PC-9 (cell line): ENCODE measurements around the gene MVD. TPM values are rescaled to one million over a fixed set of nuclear protein-coding genes. Genes with fewer than 3 reads are reported as not detected.

Source experiments
- BruUV-seq: library from RNA; stranded (reverse); fragments of 400-500 nt; replicated peaks from 2 replicates; lab custom pipeline; 2021; lab: Mats Ljungman, UMichigan
- CTCF ChIA-PET: fragments of 300-600 bp; sonication (Branson Sonifier 250); formaldehyde crosslinking; loops from one replicate; lab custom pipeline; 2022; ENCODE audit warnings: antibody characterized with exemption; lab: Charles Lee
- POLR2A ChIA-PET: fragments of 300-600 bp; sonication (Branson Sonifier 250); formaldehyde crosslinking; loops from one replicate; lab custom pipeline; 2022; ENCODE audit warnings: antibody characterized with exemption; ENCODE audit not compliant: unreplicated experiment; lab: Charles Lee
- DNase-seq, 2 experiments: peaks; one replicate each; pipeline versions ENCODE4 v3.0.0 to v3.0.0-alpha.2; 2015 to 2022; ENCODE audit warnings: mixed read lengths in 1 of 2
- H2AFZ ChIP-seq: fragments of 200-600 bp; sonication (generic); 2 replicates; pipeline ENCODE4 v1.8.1; 2017; ENCODE audit warnings: antibody characterized with exemption
- H3F3A ChIP-seq: fragments of 200-600 bp; sonication (generic); 2 replicates; pipeline ENCODE4 v1.8.1; 2017; ENCODE audit warnings: antibody characterized with exemption, mild to moderate bottlenecking, low read depth; ENCODE audit not compliant: insufficient read depth
- H3K27ac ChIP-seq: fragments of 200-600 bp; sonication (generic); 2 replicates; pipeline ENCODE4 v1.6.1; 2016; ENCODE audit warnings: mixed run types
- H3K27me3 ChIP-seq: fragments of 200-600 bp; sonication (generic); 2 replicates; pipeline ENCODE4 v1.6.1; 2016; ENCODE audit warnings: low read depth, mixed run types; ENCODE audit not compliant: insufficient read depth
- H3K36me3 ChIP-seq: fragments of 200-600 bp; sonication (generic); 2 replicates; pipeline ENCODE4 v1.6.1; 2016; ENCODE audit warnings: low read depth, mixed run types
- H3K4me1 ChIP-seq: fragments of 200-600 bp; sonication (generic); replicated peaks from 2 replicates; pipeline ENCODE4 v1.6.1; 2016; ENCODE audit warnings: mixed run types; ENCODE audit not compliant: insufficient read depth
- H3K4me2 ChIP-seq: fragments of 200-600 bp; sonication (generic); 2 replicates; pipeline ENCODE4 v1.6.1; 2017; ENCODE audit warnings: mixed run types
- H3K4me3 ChIP-seq: fragments of 200-600 bp; sonication (generic); 2 replicates; pipeline ENCODE4 v1.6.1; 2016; ENCODE audit warnings: mixed run types
- H3K79me2 ChIP-seq: fragments of 200-600 bp; sonication (generic); 2 replicates; pipeline ENCODE4 v1.6.1; 2017; ENCODE audit warnings: low read depth, mixed run types
- H3K9me2 ChIP-seq: fragments of 200-600 bp; sonication (generic); 2 replicates; pipeline ENCODE4 v1.8.1; 2017; ENCODE audit warnings: mild to moderate bottlenecking; ENCODE audit not compliant: insufficient read depth
- H3K9me3 ChIP-seq: fragments of 200-600 bp; sonication (generic); 2 replicates; pipeline ENCODE4 v1.8.1; 2016; ENCODE audit warnings: low read depth; ENCODE audit not compliant: insufficient read depth
- H4K20me1 ChIP-seq: fragments of 200-600 bp; sonication (generic); 2 replicates; pipeline ENCODE4 v1.8.1; 2017; ENCODE audit not compliant: insufficient read depth
- EZH2 ChIP-seq: fragments of 200-600 bp; sonication (generic); IDR thresholded peaks from 2 replicates; pipeline ENCODE4 v1.8.0; 2017; ENCODE audit warnings: antibody characterized with exemption, low read depth
- intact Hi-C: fragments of 100-400 bp; cut with micrococcal nuclease; formaldehyde crosslinking; loops from one replicate; pipeline ENCODE4 v1.10.0; 2022; ENCODE audit not compliant: unreplicated experiment
- total RNA-seq: library from RNA; stranded (reverse); gene quantifications from 2 replicates; pipeline ENCODE4 v1.2.3, GENCODE V29; 2021
- TF ChIP-seq, protein P1 (sequence below): fragments of 200-600 bp; sonication (generic); conservative IDR thresholded peaks from 2 replicates; pipeline ENCODE4 v1.6.1; 2017; ENCODE audit warnings: mixed run types, antibody characterized with exemption, mild to moderate bottlenecking, moderate library complexity

MVD gene
- total RNA-seq, 1 experiment from 2014 or later: 168 TPM

DNA sequence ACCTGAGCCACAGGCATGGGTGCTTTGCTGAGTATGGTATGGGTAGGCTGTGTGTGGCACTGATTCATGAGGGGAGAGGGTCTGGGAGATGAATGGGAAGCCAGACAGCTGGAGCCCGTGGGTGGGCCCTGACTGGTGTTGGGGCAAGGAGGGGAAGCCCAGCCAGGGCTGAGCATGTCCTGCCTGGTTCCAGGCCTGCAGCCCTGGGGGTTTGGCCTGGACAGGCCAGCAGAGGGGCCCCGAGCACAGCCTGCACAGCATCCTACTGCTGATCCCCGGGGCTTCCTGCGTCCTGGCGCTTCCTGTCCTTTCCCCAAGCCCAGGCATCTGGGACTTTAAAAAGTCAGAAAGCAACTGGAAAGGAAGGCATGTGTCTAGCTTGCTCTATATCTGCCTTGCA is 4.6 kb upstream of the MVD start:
- ChIA-PET CTCF (no interaction called here), POLR2A (no interaction called here)
- no peak overlapping the region for H2AFZ ChIP-seq

DNA sequence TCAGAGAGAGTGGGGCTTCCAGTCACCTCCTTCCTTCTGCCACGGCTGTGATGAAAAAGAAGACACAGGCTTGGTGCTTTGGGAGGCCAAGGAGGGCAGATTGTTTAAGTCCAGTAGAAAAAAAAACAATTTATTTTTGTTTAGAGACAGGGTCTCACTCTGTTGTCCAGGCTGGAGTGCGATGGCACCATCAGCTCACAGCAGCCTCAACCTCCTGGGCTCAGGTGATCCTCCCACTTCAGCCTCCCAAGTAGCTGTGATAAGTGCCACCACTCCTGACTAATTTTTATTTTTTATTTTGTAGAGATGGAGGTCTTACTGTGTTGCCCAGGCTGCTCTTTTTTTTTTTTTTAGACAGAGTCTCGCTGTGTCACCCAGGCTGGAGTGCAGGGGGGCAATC is 2.7 kb upstream of the MVD start:
- TF ChIP-seq EZH2: no peak
- TF ChIP-seq, protein P1, sequence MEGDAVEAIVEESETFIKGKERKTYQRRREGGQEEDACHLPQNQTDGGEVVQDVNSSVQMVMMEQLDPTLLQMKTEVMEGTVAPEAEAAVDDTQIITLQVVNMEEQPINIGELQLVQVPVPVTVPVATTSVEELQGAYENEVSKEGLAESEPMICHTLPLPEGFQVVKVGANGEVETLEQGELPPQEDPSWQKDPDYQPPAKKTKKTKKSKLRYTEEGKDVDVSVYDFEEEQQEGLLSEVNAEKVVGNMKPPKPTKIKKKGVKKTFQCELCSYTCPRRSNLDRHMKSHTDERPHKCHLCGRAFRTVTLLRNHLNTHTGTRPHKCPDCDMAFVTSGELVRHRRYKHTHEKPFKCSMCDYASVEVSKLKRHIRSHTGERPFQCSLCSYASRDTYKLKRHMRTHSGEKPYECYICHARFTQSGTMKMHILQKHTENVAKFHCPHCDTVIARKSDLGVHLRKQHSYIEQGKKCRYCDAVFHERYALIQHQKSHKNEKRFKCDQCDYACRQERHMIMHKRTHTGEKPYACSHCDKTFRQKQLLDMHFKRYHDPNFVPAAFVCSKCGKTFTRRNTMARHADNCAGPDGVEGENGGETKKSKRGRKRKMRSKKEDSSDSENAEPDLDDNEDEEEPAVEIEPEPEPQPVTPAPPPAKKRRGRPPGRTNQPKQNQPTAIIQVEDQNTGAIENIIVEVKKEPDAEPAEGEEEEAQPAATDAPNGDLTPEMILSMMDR: no peak
- Histone ChIP-seq H3K9me3 (no peaks in the 10 kb centered on the region), H3K9me2 (no peaks in the 10 kb centered on the region), H3K27ac (no peak overlapping the region), H3K27me3 (no peaks in the 10 kb centered on the region), H3K79me2 (peaks cover 17% of the 10 kb centered on the region), H3K4me3 (no peak overlapping the region), H3K4me1 (peaks cover 9% of the 10 kb centered on the region), H3K36me3 (no peaks in the 10 kb centered on the region), H3K4me2 (no peak overlapping the region), H2AFZ (no peak overlapping the region), H3F3A (peaks cover 19% of the 10 kb centered on the region; the same call in 1 of the 2 replicates), H4K20me1 (no peaks in the 10 kb centered on the region)
- no TSS peak for BruUV-seq
- intact Hi-C loops: no loop called here
- ChIA-PET POLR2A (no interaction called here), CTCF (no interaction called here)
- no peak for DNase-seq

More for the DNA sequence above, 4.6 kb upstream of the MVD start:
- peaks cover 9% of the 10 kb centered on the region; the same call in 1 of the 2 replicates for H3F3A ChIP-seq
- no peak for DNase-seq
- intact Hi-C loops: no loop called here
- H3K9me3 ChIP-seq: no peaks in the 10 kb centered on the region
- no peaks in the 10 kb centered on the region; the same call in 1 of the 2 replicates for H3K4me1 ChIP-seq
- H3K27me3 ChIP-seq: no peaks in the 10 kb centered on the region
- H3K27ac ChIP-seq: no peak overlapping the region
- peaks cover 4% of the 10 kb centered on the region for H3K79me2 ChIP-seq
- H3K9me2 ChIP-seq: no peaks in the 10 kb centered on the region
- no peaks in the 10 kb centered on the region for H3K36me3 ChIP-seq
- TF ChIP-seq EZH2: no peak
- TF ChIP-seq, protein P1: no peak
- BruUV-seq: no TSS peak
- no peaks in the 10 kb centered on the region for H4K20me1 ChIP-seq
- H3K4me3 ChIP-seq: no peak overlapping the region
- no peak overlapping the region for H3K4me2 ChIP-seq

DNA sequence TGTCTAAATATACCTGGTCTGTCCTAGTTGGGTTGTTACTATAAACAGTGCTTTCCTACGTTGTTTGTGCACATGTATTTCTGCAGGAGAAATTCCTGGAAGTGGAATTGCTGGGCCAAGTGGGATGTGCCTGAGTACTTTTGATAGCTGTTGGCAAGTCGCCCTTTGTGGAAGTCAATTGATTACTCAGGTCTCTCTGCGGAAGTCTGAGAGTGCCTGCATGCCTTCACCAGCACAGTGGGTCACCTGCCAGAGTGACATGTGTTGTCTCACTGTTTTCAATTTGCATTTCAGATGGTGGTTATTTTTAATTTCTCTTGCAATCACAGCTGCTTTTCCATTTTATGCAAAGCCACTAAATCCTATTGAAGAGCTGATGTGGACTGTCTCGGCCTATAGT is 2.3 kb upstream of the MVD start:
- intact Hi-C loops: no loop called here
- BruUV-seq: no TSS peak
- DNase-seq: no peak
- Histone ChIP-seq H3K36me3 (no peaks in the 10 kb centered on the region), H3K9me2 (no peaks in the 10 kb centered on the region), H3K4me1 (peaks cover 9% of the 10 kb centered on the region), H3K4me3 (no peak overlapping the region), H3K9me3 (no peaks in the 10 kb centered on the region), H3K4me2 (no peak overlapping the region), H3K79me2 (peaks cover 20% of the 10 kb centered on the region), H3K27ac (no peak overlapping the region), H2AFZ (no peak overlapping the region), H3F3A (peaks cover 19% of the 10 kb centered on the region; the same call in 1 of the 2 replicates), H4K20me1 (no peaks in the 10 kb centered on the region; the same call in 1 of the 2 replicates), H3K27me3 (no peaks in the 10 kb centered on the region)
- TF ChIP-seq, protein P1: no peak
- no peak for TF ChIP-seq EZH2
- CTCF ChIA-PET: interaction anchor here (0.7 kb wide), 1 partner anchor 22 kb away, joined by 8 read pairs; no protein-coding TSS in a partner anchor
- POLR2A ChIA-PET: no interaction called here
